Stimulated activated CD4-positive, alpha-beta T cell treated with anti-CD3 and anti-CD28 coated beads, Interleukin-2, amount 100 ng/mL, for 4 hours (primary cell): ENCODE data around the gene CERS6.

Experiments
- DNase-seq: peaks from one replicate; pipeline ENCODE4 v3.0.0-alpha.2; 2020; ENCODE audit warnings: low read depth

Gene CERS6

DNA sequence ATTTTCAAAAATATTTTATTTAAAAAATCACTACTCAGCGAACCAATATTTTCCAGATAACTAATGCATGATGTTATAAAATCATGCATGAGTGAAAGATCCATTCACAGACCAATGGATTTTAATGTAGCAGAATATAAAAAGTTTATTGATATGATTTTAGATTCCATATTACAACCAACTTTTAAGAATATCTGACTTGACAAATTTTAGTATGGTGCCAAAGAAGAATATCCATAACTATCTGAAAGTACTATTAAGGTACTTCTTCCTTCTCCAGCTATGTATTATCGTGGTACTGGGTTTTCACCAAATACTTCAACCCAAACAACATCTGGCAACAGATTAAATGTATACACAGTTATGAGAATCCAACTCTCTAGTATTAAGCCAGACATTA lies 246.5 kb downstream of the CERS6 start:
- no peak for DNase-seq

- no peak for DNase-seq
These were observed 247.9 kb downstream of the CERS6 start for GRCh38 chr2:168703926-168704325.

- no peak for DNase-seq
These were observed 249.7 kb downstream of the CERS6 start for GRCh38 chr2:168705534-168706470.

GRCh38 chr2:168706806-168707205 lies 250.7 kb downstream of the CERS6 start:
- no peak for DNase-seq

- no peak for DNase-seq
These were observed 252.0 kb downstream of the CERS6 start for GRCh38 chr2:168708080-168708479.

DNA sequence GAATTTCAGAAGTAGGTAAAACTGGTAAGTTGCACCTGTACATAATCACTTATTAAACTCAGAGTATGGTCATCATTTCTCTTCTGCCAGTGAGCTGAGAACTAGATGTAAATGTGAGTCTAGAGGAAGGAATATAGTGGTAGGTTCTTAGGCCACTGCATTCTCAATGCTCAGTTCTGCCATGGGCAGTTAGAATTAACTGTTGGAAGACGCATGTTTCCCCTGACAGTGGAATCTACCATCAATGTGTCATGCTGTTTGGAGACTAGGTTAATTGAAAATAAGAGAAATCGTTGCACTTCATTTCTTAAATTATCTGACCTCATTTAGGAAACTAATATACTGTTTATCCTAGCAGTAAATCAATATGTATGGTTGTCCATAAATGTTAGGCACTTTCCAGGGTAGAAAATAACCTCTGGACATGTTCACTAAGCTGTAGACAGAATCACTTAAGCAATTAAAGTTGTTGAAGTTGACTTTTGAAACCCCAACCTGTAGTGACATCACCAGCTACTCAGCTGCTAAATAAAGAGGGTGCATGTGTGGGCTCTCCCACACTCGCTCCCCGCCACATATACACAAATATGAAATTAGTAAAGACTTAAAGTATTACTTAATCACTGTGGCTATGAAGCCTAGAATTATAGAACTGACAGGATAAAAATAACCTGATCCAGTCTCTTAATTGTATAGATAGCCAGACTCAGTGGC lies 254.8 kb downstream of the CERS6 start:
- DNase-seq, result no peak

DNA sequence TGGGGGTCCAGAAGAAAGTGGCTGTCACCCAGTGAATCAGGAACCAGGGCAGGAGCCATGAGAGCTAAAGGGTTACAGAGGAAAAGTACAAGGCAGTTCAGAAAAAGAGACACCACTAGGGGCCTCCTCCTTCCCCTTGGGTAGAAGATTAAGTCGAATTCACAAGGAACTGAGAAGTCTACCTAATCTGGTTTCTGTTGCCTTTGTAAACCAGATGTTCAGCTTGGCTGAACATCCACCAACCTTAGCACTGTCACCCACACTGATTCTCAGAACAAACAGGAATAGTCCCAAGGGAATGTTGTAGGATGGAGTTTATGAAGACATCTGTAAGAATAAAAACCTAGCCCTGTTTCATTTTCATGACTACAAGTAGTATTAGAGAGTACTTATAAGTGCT lies 256.0 kb downstream of the CERS6 start:
- DNase-seq, result no peak

GRCh38 chr2:168713325-168713724 lies 257.3 kb downstream of the CERS6 start:
- no peak for DNase-seq

- DNase-seq, result no peak
These were observed 259.8 kb downstream of the CERS6 start for GRCh38 chr2:168715849-168716248.

GRCh38 chr2:168716839-168717238 lies 260.8 kb downstream of the CERS6 start:
- no peak for DNase-seq

DNA sequence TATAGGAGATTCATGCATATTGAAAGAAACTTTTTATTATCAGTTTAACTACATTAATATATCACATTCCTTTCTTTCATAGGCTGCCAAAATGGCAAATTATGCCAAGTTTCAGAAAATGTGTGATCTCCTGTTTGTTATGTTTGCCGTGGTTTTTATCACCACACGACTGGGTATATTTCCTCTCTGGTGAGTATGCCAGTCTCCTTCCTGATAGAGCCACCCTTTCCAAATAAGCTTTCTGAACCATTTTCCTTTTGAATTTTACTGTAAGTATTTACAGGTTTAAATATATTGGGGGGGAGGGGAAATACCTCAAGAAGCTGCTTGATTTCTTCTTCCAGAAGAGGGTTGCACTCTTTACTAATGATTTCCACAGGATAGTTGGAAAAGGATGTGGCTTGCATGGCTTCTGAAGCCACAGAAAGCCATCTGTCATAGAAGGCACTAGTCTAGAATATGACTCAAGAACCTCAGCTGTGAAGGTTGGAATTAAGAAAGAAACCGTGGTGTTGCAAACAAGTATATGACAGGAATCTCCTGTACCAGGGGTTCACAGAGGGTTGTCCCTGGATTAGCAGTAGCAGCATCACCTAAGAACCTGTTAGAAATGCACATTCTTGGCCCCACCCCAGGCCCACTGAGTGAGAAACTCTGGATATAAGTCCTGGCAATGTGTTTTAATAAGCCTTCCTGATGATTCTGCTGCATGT lies 261.9 kb downstream of the CERS6 start:
- DNase-seq, result no peak

- no peak for DNase-seq
These were observed 262.6 kb downstream of the CERS6 start for GRCh38 chr2:168718622-168719021.

- DNase-seq, result no peak
These were observed 263.4 kb downstream of the CERS6 start for GRCh38 chr2:168719446-168719845.

DNA sequence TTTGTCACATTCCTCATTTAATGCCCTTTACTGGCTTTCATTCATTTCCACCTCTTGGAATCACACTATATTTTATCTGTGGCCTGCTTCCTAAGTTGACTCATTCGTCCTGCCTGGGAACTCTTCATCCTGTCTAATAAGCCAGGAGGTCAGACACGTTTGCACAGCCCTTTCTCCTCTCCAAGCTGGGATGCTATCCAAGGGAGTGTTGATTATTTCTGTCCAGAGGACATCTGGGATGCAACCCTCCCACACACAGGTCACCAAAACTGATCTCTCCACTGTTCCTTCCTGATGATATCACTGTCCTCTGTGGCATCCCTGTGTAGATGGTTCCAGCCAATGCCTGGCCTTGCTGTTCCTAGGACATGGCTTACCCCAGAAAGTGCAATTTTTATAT lies 266.5 kb downstream of the CERS6 start:
- DNase-seq, result no peak

DNA sequence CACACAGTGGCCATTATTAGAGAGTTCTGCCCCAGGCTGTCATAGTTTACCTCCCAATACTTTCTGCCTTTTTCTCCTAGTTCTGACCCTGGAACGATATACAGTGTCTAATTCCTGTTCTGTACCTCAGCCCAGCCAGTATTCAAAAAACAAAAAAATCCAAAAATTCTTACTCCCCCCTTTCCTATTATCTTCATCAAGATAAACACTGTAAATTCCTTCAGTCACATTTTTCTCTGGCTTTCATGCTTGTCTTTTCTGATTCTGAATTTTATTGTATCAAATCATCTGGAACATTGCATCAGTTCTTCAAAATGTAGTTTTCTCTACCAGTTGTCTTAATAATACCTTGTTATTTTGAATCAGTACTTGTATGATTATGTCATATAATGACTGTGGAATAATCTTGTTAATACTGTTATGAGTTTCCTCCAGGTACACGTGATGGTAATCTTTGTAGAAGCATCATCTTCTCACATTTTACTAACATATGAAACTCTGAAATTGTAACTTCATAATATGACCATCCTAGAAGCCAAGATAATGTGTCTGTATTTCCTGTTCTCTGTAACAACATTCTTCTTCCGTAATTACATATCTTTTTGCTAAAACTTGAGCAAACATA lies 267.3 kb downstream of the CERS6 start:
- DNase-seq, result no peak

DNA sequence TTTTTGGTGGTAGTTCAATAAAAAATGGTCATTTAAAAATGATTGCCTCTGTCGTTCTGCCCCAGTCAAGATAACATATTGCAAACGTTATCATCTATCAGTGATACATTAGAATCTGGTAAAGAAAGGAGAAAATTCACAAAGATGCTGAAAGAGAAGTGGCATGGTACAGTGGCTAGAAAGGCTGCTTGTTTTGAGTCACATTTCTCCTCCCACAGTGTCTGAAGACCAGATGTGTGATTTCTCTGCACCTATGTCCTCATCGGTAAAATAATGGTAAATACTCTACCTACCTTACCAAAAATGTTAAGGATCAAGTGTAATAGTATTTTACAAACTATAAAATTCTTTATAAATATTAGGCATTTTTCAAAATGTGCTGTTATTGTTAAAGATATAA lies 270.3 kb downstream of the CERS6 start:
- DNase-seq, result no peak

DNA sequence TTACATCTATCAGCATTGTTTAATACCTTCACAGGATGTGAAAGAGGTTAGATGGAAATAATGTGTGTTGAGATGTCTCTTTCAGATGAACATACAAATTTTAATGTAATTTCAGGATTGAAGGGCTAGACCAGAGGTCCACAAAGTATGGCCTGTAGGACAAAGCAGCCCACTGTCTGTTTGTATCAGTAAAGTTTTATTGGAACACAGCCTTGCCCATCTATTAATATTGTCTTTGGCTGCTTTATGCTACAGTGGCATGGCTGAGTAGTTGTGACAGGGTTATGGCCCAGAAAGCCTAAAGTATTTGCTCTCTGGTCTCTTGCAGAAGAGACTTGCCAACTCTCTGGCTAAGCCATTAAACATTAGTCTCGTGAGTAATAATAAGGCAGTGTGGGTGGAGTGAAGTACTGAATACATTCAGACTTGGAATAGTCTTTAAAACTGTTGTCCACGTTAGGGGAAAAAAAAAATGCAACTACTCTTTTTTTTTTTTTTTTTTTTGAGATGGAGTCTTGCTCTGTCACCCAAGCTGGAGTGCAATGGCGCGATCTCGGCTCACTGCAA lies 271.9 kb downstream of the CERS6 start:
- DNase-seq, result no peak

- no peak for DNase-seq
These were observed 273.4 kb downstream of the CERS6 start for GRCh38 chr2:168729455-168729854.

- no peak for DNase-seq
These were observed 274.3 kb downstream of the CERS6 start for GRCh38 chr2:168730344-168730743.

- no peak for DNase-seq
These were observed 274.9 kb downstream of the CERS6 start for GRCh38 chr2:168731002-168731401.

DNA sequence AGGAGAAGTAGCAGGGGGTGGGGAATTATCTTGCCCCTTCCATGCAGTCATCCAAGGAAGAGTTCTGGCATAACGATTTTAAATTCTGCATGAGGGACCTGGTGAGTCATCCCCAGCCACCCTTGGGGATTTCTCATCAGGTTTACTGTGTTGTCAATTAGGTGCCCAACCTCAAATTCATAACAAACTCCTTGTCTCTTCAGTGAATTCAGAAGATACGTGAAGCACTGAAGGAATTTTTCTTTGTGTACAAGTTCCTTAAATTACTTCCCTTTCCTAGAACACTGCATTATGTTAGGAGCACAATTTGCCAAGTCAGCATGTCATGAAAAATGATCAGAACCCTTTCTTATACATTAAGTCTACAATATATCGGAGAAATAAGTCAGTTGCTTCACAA lies 275.5 kb downstream of the CERS6 start:
- no peak for DNase-seq

DNA sequence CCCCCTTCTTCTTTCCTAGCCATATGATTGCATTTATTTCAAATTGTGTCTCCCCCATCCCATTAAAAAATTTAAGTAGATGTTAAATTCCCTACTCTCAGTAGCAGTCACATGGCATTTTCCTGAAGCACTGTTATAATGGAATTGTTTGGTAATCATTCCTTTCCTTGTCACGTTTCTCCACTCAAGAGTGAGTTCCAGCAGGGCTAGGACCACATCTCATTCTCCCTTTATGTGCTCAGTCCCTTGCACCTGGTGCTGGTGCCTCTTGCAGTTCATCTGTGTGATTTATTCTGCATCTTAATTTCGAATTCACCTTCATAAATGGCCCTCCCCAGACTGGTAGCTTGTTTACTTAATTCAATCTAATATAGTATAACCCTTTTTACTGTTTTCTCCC lies 276.0 kb downstream of the CERS6 start:
- DNase-seq, result no peak
